GM23338 (cell line): ENCODE results near the gene EPS8L3. TPM values are rescaled to one million over a fixed set of nuclear protein-coding genes. Genes with fewer than 3 reads are reported as not detected.

Source experiments
- ATAC-seq: fragments of 200-7000 bp; cut with Tn5 transposase; 3 replicates; pipeline ENCODE4 v1.9.1; 2020
- DNase-seq: peaks from one replicate; pipeline ENCODE4 v3.0.0-alpha.2; 2015; ENCODE audit warnings: low spot score
- H2AFZ ChIP-seq: fragments of 200-600 bp; sonication (generic); 2 replicates; pipeline ENCODE4 v1.8.0; 2016; ENCODE audit warnings: antibody characterized with exemption, mild to moderate bottlenecking, moderate library complexity
- H3F3A ChIP-seq: fragments of 200-600 bp; sonication (generic); replicated peaks from 2 replicates; pipeline ENCODE4 v1.8.0; 2017; ENCODE audit warnings: antibody characterized with exemption, mixed run types, low read depth
- H3K27ac ChIP-seq: fragments of 200-600 bp; sonication (generic); 2 replicates; pipeline ENCODE4 v1.6.1; 2016; ENCODE audit warnings: low read depth
- H3K27me3 ChIP-seq: fragments of 200-600 bp; sonication (generic); 2 replicates; pipeline ENCODE4 v1.8.0; 2016; ENCODE audit warnings: mild to moderate bottlenecking, mixed run types, moderate library complexity; ENCODE audit not compliant: insufficient read depth
- H3K36me3 ChIP-seq: fragments of 200-600 bp; sonication (generic); 2 replicates; pipeline ENCODE4 v1.8.0; 2016; ENCODE audit warnings: mild to moderate bottlenecking; ENCODE audit not compliant: insufficient read depth
- H3K4me1 ChIP-seq: fragments of 200-600 bp; sonication (generic); 2 replicates; pipeline ENCODE4 v1.8.0; 2016; ENCODE audit warnings: mild to moderate bottlenecking, moderate library complexity; ENCODE audit not compliant: insufficient read depth
- H3K4me2 ChIP-seq: fragments of 200-600 bp; sonication (generic); 2 replicates; pipeline ENCODE4 v1.7.1; 2017; ENCODE audit warnings: mixed run types
- H3K4me3 ChIP-seq: fragments of 200-600 bp; sonication (generic); 2 replicates; pipeline ENCODE4 v1.6.1; 2016; ENCODE audit warnings: mixed run types
- H3K79me2 ChIP-seq: fragments of 200-600 bp; sonication (generic); replicated peaks from 2 replicates; pipeline ENCODE4 v1.8.0; 2017; ENCODE audit warnings: mild to moderate bottlenecking; ENCODE audit not compliant: insufficient read depth
- H3K9me2 ChIP-seq: fragments of 200-600 bp; sonication (generic); 2 replicates; pipeline ENCODE4 v1.8.0; 2017; ENCODE audit not compliant: insufficient read depth
- H4K20me1 ChIP-seq: fragments of 200-600 bp; sonication (generic); replicated peaks from 2 replicates; pipeline ENCODE4 v1.8.0; 2017; ENCODE audit warnings: mild to moderate bottlenecking; ENCODE audit not compliant: insufficient read depth
- H3K27ac Mint-ChIP-seq: 2 replicates; pipeline ENCODE4 v1.8.0; 2020; ENCODE audit warnings: inconsistent platforms, mild to moderate bottlenecking, moderate library complexity, mixed read lengths
- H3K27me3 Mint-ChIP-seq: 3 replicates; pipeline ENCODE4 v1.8.0; 2022; ENCODE audit warnings: low read depth, mild to moderate bottlenecking, moderate library complexity, mixed read lengths, inconsistent platforms; ENCODE audit not compliant: insufficient read depth, poor library complexity
- H3K36me3 Mint-ChIP-seq: 3 replicates; pipeline ENCODE4 v1.8.0; 2021; ENCODE audit warnings: low read depth, mild to moderate bottlenecking, inconsistent platforms, moderate library complexity, mixed read lengths
- H3K4me1 Mint-ChIP-seq: 3 replicates; pipeline ENCODE4 v1.8.0; 2020; ENCODE audit warnings: mild to moderate bottlenecking, inconsistent platforms, mixed read lengths
- H3K4me3 Mint-ChIP-seq: 3 replicates; pipeline ENCODE4 v1.8.0; 2021; ENCODE audit warnings: moderate library complexity, mild to moderate bottlenecking, inconsistent platforms, mixed read lengths
- H3K9me3 Mint-ChIP-seq: 3 replicates; pipeline ENCODE4 v1.8.0; 2020; ENCODE audit warnings: moderate library complexity, mild to moderate bottlenecking, inconsistent platforms, mixed read lengths
- CREB1 ChIP-seq: fragments of 250-450 bp; sonication (Bioruptor Pico); IDR thresholded peaks from 2 replicates; pipeline ENCODE4 v1.5.0; 2020; ENCODE audit warnings: low read depth, mild to moderate bottlenecking, moderate library complexity
- EZH2 ChIP-seq: fragments of 200-600 bp; sonication (generic); IDR thresholded peaks from one replicate; pipeline ENCODE4 v1.8.0; 2017; ENCODE audit warnings: antibody characterized with exemption, mild to moderate bottlenecking, low read depth; ENCODE audit not compliant: unreplicated experiment
- EZH2phosphoT487 ChIP-seq: fragments of 200-600 bp; sonication (generic); IDR thresholded peaks from one replicate; pipeline ENCODE4 v1.8.1; 2018; ENCODE audit warnings: antibody characterized with exemption; ENCODE audit not compliant: unreplicated experiment
- JUNB ChIP-seq: IDR thresholded peaks from one replicate; pipeline ENCODE4 v1.6.1; 2016; ENCODE audit warnings: antibody characterized with exemption; ENCODE audit not compliant: unreplicated experiment
- NANOG ChIP-seq: IDR thresholded peaks from 2 replicates; pipeline ENCODE4 v1.6.1; 2016; ENCODE audit warnings: antibody characterized with exemption, borderline replicate concordance
- POLR2AphosphoS5 ChIP-seq: IDR thresholded peaks from 2 replicates; pipeline ENCODE4 v1.6.1; 2016; ENCODE audit warnings: antibody characterized with exemption, low read depth
- STAT1 ChIP-seq: IDR thresholded peaks from one replicate; pipeline ENCODE4 v1.6.1; 2016; ENCODE audit warnings: antibody characterized with exemption; ENCODE audit not compliant: unreplicated experiment
- ZNF114 ChIP-seq: fragments of 250-450 bp; sonication (Bioruptor Pico); IDR thresholded peaks from 2 replicates; pipeline ENCODE4 v1.5.0; 2020; ENCODE audit warnings: mild to moderate bottlenecking, moderate library complexity
- ZNF331 ChIP-seq: fragments of 250-450 bp; sonication (Bioruptor Pico); IDR thresholded peaks from 2 replicates; pipeline ENCODE4 v1.5.0; 2020; ENCODE audit warnings: low read depth, mild to moderate bottlenecking, moderate library complexity
- polyA plus RNA-seq: library from polyadenylated mRNA; unstranded; fragments of >200 nt; fragmentation: Nextera tagmentation; extraction: Ambion mirVana; gene quantifications from 2 replicates; pipeline ENCODE4 v1.2.1, GENCODE V29; 2016
- total RNA-seq: library from RNA; depleted of rRNA; stranded (reverse); fragments of >200 nt; shearing (Covaris generic); gene quantifications from 2 replicates; pipeline ENCODE4 v1.2.3, GENCODE V29; 2014
- TF ChIP-seq, protein P1 (sequence below): IDR thresholded peaks from one replicate; pipeline ENCODE4 v1.6.1; 2018; ENCODE audit warnings: antibody characterized with exemption; ENCODE audit not compliant: unreplicated experiment
- TF ChIP-seq, protein P2 (sequence below): IDR thresholded peaks from 2 replicates; pipeline ENCODE4 v1.6.1; 2016; ENCODE audit warnings: antibody characterized with exemption
- TF ChIP-seq, protein P3 (sequence below): fragments of 250-450 bp; sonication (Bioruptor Pico); IDR thresholded peaks from 2 replicates; pipeline ENCODE4 v1.5.0; 2020; ENCODE audit warnings: mild to moderate bottlenecking, moderate library complexity
- TF ChIP-seq, protein P4 (sequence below), 2 experiments: fragments of 200-600 bp in 1 of 2; sonication (generic) in 1 of 2; conservative IDR thresholded peaks; 2 replicates each; pipeline versions ENCODE4 v1.5.1 to v1.6.1; 2016 to 2017; ENCODE audit warnings: antibody characterized with exemption in 2 of 2, low read depth in 2 of 2, mild to moderate bottlenecking in 2 of 2, moderate library complexity in 1 of 2

The EPS8L3 gene
- total and polyA plus RNA-seq, 2 experiments from 2014 or later = not detected

DNA sequence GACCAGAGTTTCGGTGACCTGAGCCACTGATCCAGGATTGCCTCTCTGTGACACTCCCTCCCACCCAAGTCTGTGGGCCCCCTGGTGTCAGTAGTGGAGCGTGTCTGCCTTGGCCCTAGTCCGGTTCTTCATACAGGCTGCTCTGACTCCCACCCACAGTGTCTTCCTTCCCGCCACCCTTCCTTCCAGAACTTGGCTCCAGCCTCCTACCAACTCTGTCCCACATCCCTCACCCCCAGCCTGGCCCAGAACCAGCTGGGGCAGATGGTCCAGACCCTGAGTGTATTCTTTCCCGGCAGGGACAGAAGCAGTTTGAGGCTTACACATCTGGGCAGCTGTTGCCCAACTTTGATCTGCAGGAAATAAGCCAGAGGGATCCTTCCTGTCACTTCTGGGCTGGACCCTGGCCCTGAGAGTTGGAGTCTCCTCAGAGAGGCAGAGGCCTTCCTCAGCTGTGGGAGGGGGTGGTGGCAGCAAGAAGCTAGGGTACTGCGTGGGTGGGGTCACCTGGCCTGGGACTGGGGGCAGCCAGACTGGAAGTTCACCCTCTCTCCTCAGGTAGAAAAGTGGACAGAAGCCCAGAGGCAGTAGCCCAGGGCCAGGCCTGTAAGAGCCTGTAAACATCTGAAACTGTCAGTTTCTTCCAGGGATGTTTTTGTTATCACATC, 43.1 kb upstream of the EPS8L3 start:
- Histone ChIP-seq H3K4me3 (no peak overlapping the region), H3K27me3 (no peaks in the 10 kb centered on the region), H3K27ac (no peak overlapping the region), H2AFZ (no peak overlapping the region), H3K9me2 (no peaks in the 10 kb centered on the region), H3K36me3 (no peaks in the 10 kb centered on the region), H3F3A (no peaks in the 10 kb centered on the region), H4K20me1 (no peaks in the 10 kb centered on the region), H3K4me2 (no peak overlapping the region), H3K79me2 (no peaks in the 10 kb centered on the region), H3K4me1 (no peaks in the 10 kb centered on the region)
- ATAC-seq (no peak), DNase-seq (no peak)
- no peak for TF ChIP-seq EZH2
- TF ChIP-seq, protein P1, sequence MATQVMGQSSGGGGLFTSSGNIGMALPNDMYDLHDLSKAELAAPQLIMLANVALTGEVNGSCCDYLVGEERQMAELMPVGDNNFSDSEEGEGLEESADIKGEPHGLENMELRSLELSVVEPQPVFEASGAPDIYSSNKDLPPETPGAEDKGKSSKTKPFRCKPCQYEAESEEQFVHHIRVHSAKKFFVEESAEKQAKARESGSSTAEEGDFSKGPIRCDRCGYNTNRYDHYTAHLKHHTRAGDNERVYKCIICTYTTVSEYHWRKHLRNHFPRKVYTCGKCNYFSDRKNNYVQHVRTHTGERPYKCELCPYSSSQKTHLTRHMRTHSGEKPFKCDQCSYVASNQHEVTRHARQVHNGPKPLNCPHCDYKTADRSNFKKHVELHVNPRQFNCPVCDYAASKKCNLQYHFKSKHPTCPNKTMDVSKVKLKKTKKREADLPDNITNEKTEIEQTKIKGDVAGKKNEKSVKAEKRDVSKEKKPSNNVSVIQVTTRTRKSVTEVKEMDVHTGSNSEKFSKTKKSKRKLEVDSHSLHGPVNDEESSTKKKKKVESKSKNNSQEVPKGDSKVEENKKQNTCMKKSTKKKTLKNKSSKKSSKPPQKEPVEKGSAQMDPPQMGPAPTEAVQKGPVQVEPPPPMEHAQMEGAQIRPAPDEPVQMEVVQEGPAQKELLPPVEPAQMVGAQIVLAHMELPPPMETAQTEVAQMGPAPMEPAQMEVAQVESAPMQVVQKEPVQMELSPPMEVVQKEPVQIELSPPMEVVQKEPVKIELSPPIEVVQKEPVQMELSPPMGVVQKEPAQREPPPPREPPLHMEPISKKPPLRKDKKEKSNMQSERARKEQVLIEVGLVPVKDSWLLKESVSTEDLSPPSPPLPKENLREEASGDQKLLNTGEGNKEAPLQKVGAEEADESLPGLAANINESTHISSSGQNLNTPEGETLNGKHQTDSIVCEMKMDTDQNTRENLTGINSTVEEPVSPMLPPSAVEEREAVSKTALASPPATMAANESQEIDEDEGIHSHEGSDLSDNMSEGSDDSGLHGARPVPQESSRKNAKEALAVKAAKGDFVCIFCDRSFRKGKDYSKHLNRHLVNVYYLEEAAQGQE = no peak
- no peak for TF ChIP-seq JUNB
- no peak for TF ChIP-seq STAT1
- no peak for TF ChIP-seq NANOG
- no peak for TF ChIP-seq CREB1 (CRISPR knock-in tag)
- TF ChIP-seq, protein P2, sequence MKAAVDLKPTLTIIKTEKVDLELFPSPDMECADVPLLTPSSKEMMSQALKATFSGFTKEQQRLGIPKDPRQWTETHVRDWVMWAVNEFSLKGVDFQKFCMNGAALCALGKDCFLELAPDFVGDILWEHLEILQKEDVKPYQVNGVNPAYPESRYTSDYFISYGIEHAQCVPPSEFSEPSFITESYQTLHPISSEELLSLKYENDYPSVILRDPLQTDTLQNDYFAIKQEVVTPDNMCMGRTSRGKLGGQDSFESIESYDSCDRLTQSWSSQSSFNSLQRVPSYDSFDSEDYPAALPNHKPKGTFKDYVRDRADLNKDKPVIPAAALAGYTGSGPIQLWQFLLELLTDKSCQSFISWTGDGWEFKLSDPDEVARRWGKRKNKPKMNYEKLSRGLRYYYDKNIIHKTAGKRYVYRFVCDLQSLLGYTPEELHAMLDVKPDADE = no peak
- TF ChIP-seq ZNF331 = no peak
- TF ChIP-seq, protein P3, sequence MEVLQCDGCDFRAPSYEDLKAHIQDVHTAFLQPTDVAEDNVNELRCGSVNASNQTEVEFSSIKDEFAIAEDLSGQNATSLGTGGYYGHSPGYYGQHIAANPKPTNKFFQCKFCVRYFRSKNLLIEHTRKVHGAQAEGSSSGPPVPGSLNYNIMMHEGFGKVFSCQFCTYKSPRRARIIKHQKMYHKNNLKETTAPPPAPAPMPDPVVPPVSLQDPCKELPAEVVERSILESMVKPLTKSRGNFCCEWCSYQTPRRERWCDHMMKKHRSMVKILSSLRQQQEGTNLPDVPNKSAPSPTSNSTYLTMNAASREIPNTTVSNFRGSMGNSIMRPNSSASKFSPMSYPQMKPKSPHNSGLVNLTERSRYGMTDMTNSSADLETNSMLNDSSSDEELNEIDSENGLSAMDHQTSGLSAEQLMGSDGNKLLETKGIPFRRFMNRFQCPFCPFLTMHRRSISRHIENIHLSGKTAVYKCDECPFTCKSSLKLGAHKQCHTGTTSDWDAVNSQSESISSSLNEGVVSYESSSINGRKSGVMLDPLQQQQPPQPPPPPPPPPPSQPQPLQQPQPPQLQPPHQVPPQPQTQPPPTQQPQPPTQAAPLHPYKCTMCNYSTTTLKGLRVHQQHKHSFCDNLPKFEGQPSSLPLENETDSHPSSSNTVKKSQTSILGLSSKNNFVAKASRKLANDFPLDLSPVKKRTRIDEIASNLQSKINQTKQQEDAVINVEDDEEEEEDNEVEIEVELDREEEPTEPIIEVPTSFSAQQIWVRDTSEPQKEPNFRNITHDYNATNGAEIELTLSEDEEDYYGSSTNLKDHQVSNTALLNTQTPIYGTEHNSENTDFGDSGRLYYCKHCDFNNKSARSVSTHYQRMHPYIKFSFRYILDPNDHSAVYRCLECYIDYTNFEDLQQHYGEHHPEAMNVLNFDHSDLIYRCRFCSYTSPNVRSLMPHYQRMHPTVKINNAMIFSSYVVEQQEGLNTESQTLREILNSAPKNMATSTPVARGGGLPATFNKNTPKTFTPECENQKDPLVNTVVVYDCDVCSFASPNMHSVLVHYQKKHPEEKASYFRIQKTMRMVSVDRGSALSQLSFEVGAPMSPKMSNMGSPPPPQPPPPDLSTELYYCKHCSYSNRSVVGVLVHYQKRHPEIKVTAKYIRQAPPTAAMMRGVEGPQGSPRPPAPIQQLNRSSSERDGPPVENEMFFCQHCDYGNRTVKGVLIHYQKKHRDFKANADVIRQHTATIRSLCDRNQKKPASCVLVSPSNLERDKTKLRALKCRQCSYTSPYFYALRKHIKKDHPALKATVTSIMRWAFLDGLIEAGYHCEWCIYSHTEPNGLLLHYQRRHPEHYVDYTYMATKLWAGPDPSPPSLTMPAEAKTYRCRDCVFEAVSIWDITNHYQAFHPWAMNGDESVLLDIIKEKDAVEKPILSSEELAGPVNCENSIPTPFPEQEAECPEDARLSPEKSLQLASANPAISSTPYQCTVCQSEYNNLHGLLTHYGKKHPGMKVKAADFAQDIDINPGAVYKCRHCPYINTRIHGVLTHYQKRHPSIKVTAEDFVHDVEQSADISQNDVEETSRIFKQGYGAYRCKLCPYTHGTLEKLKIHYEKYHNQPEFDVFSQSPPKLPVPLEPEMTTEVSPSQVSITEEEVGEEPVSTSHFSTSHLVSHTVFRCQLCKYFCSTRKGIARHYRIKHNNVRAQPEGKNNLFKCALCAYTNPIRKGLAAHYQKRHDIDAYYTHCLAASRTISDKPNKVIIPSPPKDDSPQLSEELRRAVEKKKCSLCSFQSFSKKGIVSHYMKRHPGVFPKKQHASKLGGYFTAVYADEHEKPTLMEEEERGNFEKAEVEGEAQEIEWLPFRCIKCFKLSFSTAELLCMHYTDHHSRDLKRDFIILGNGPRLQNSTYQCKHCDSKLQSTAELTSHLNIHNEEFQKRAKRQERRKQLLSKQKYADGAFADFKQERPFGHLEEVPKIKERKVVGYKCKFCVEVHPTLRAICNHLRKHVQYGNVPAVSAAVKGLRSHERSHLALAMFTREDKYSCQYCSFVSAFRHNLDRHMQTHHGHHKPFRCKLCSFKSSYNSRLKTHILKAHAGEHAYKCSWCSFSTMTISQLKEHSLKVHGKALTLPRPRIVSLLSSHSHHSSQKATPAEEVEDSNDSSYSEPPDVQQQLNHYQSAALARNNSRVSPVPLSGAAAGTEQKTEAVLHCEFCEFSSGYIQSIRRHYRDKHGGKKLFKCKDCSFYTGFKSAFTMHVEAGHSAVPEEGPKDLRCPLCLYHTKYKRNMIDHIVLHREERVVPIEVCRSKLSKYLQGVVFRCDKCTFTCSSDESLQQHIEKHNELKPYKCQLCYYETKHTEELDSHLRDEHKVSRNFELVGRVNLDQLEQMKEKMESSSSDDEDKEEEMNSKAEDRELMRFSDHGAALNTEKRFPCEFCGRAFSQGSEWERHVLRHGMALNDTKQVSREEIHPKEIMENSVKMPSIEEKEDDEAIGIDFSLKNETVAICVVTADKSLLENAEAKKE (CRISPR knock-in tag) = no peak
- TF ChIP-seq POLR2AphosphoS5 = no peak
- TF ChIP-seq ZNF114 (CRISPR knock-in tag) = no peak
- no peak for TF ChIP-seq EZH2phosphoT487
- TF ChIP-seq, protein P4, sequence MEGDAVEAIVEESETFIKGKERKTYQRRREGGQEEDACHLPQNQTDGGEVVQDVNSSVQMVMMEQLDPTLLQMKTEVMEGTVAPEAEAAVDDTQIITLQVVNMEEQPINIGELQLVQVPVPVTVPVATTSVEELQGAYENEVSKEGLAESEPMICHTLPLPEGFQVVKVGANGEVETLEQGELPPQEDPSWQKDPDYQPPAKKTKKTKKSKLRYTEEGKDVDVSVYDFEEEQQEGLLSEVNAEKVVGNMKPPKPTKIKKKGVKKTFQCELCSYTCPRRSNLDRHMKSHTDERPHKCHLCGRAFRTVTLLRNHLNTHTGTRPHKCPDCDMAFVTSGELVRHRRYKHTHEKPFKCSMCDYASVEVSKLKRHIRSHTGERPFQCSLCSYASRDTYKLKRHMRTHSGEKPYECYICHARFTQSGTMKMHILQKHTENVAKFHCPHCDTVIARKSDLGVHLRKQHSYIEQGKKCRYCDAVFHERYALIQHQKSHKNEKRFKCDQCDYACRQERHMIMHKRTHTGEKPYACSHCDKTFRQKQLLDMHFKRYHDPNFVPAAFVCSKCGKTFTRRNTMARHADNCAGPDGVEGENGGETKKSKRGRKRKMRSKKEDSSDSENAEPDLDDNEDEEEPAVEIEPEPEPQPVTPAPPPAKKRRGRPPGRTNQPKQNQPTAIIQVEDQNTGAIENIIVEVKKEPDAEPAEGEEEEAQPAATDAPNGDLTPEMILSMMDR (conservative IDR thresholded peaks at IDR 0.05; ENCODE audit: low read depth in 2 of 2) = no peak
- no peaks in the 10 kb centered on the region for H3K9me3 Mint-ChIP-seq
- H3K4me1 Mint-ChIP-seq = no peaks in the 10 kb centered on the region
- peaks cover 4% of the 10 kb centered on the region for H3K27me3 Mint-ChIP-seq
- H3K36me3 Mint-ChIP-seq = no peaks in the 10 kb centered on the region
- H3K27ac Mint-ChIP-seq = no peak overlapping the region
- H3K4me3 Mint-ChIP-seq = no peak overlapping the region
